Mesendoderm (in vitro differentiated cells): Measurements from ENCODE around the gene RBP5. TPM values are rescaled to one million over a fixed set of nuclear protein-coding genes. Genes with fewer than 3 reads are reported as not detected.

ENCODE experiments used
- DNase-seq: peaks from one replicate; pipeline ENCODE4 v3.0.0; 2013
- H2AK5ac ChIP-seq: 2 replicates; pipeline ENCODE4 v1.6.1; 2013; ENCODE audit warnings: low read length, inconsistent platforms
- H2BK120ac ChIP-seq: 2 replicates; pipeline ENCODE4 v1.6.1; 2013; ENCODE audit warnings: low read depth, mild to moderate bottlenecking, low read length, moderate library complexity, mixed read lengths
- H2BK15ac ChIP-seq: replicated peaks from 2 replicates; pipeline ENCODE4 v1.6.1; 2013; ENCODE audit warnings: low read depth, mild to moderate bottlenecking, moderate library complexity
- H2BK5ac ChIP-seq: 2 replicates; pipeline ENCODE4 v1.6.1; 2013; ENCODE audit warnings: low read length, inconsistent platforms
- H3K18ac ChIP-seq: 2 replicates; pipeline ENCODE4 v1.6.1; 2013; ENCODE audit warnings: mild to moderate bottlenecking, low read length, mixed read lengths
- H3K23ac ChIP-seq: one replicate; pipeline ENCODE4 v1.6.1; 2013; ENCODE audit warnings: low read length
- H3K27ac ChIP-seq: 2 replicates; pipeline ENCODE4 v1.5.1; 2013; ENCODE audit warnings: low read depth, mild to moderate bottlenecking, inconsistent platforms, low read length, moderate library complexity
- H3K27me3 ChIP-seq: 2 replicates; pipeline ENCODE4 v1.6.1; 2013; ENCODE audit warnings: low read length, control low read depth, mild to moderate bottlenecking, inconsistent platforms; ENCODE audit not compliant: insufficient read depth, poor library complexity
- H3K36me3 ChIP-seq: 2 replicates; pipeline ENCODE4 v1.6.1; 2013; ENCODE audit warnings: low read length, inconsistent platforms; ENCODE audit not compliant: control insufficient read depth, insufficient read depth
- H3K4ac ChIP-seq: one replicate; pipeline ENCODE4 v1.6.1; 2013; ENCODE audit warnings: low read depth, mild to moderate bottlenecking, low read length, moderate library complexity
- H3K4me1 ChIP-seq: 2 replicates; pipeline ENCODE4 v1.6.1; 2013; ENCODE audit warnings: low read depth, low read length, inconsistent platforms; ENCODE audit not compliant: control insufficient read depth
- H3K4me2 ChIP-seq: 2 replicates; pipeline ENCODE4 v1.6.1; 2013; ENCODE audit warnings: low read length
- H3K4me3 ChIP-seq: 2 replicates; pipeline ENCODE4 v1.5.1; 2013; ENCODE audit warnings: mild to moderate bottlenecking, low read length
- H3K56ac ChIP-seq: one replicate; pipeline ENCODE4 v1.6.1; 2013; ENCODE audit warnings: low read length
- H3K79me1 ChIP-seq: 2 replicates; pipeline ENCODE4 v1.6.1; 2013; ENCODE audit warnings: low read length, inconsistent platforms
- H3K79me2 ChIP-seq: 2 replicates; pipeline ENCODE4 v1.6.1; 2013; ENCODE audit warnings: mild to moderate bottlenecking, low read length; ENCODE audit not compliant: control insufficient read depth, insufficient read depth
- H3K9ac ChIP-seq: 2 replicates; pipeline ENCODE4 v1.6.1; 2013; ENCODE audit warnings: low read length, inconsistent platforms
- H4K5ac ChIP-seq: one replicate; pipeline ENCODE4 v1.6.1; 2013; ENCODE audit warnings: low read length
- H4K8ac ChIP-seq: one replicate; pipeline ENCODE4 v1.6.1; 2013; ENCODE audit warnings: low read depth, mild to moderate bottlenecking, control low read depth, low read length, moderate library complexity
- WGBS: extraction: QIAGEN DNeasy Blood & Tissue Kit; methylation state at CpG from one replicate; pipeline ENCODE4 v1.1.7; 2013; ENCODE audit warnings: low lambda C conversion rate, missing lambda C conversion rate; ENCODE audit not compliant: insufficient coverage; ENCODE audit errors: extremely low coverage; 5-methylcytosine and 5-hydroxymethylcytosine counted together
- polyA plus RNA-seq, 2 experiments: library from polyadenylated mRNA; stranded (reverse); fragments of 200-250 nt; gene quantifications; one replicate each; pipeline ENCODE4 v1.2.3, GENCODE V29; 2013

The RBP5 gene
- polyA plus RNA-seq (2013, experiment 1 of 2) = 8.6 TPM
- polyA plus RNA-seq (2013, experiment 2 of 2) = 7.7 TPM

GRCh38 chr12:7128681-7129286, at the start of gene RBP5:
RBP5 (minus strand) TSS chr12:7128889; CDS start chr12:7128775, 114 bp downstream.
- Histone ChIP-seq H3K9ac (peak within 1 kb of the TSS; percentile 67), H4K8ac (no peak within 1 kb of the TSS), H3K56ac (peak within 1 kb of the TSS; percentile 84), H2AK5ac (peak within 1 kb of the TSS; percentile 5), H3K4me1 (peaks cover 15% of the 10 kb centered on the region), H2BK15ac (no peak within 1 kb of the TSS), H3K27ac (no peak within 1 kb of the TSS), H3K36me3 (no peaks in the 10 kb centered on the region), H3K18ac (no peak within 1 kb of the TSS), H3K23ac (peak within 1 kb of the TSS; percentile 91), H3K4me3 (peak within 1 kb of the TSS; percentile 57), H3K27me3 (no peaks in the 10 kb centered on the region), H3K79me1 (no peaks in the 10 kb centered on the region), H4K5ac (no peak within 1 kb of the TSS), H3K4me2 (peak within 1 kb of the TSS; percentile 100), H2BK5ac (peak within 1 kb of the TSS; percentile 47), H3K4ac (peak within 1 kb of the TSS; percentile 28), H3K79me2 (no peaks in the 10 kb centered on the region), H2BK120ac (no peak within 1 kb of the TSS)
- WGBS = no CpG with 5 or more reads among the region's 7 CpGs
- peak; percentile 87 for DNase-seq

- Histone ChIP-seq H3K4me1 (no peaks in the 10 kb centered on the region), H3K79me1 (no peaks in the 10 kb centered on the region), H3K27ac (no peak overlapping the region), H2BK15ac (no peak overlapping the region), H3K4me2 (no peak overlapping the region), H3K27me3 (no peaks in the 10 kb centered on the region), H3K23ac (no peak overlapping the region), H3K36me3 (no peaks in the 10 kb centered on the region), H4K8ac (no peak overlapping the region), H3K56ac (no peak overlapping the region), H4K5ac (no peak overlapping the region), H2AK5ac (no peak overlapping the region), H2BK120ac (no peak overlapping the region), H3K4ac (no peak overlapping the region), H3K9ac (no peak overlapping the region), H3K18ac (no peak overlapping the region), H3K79me2 (no peaks in the 10 kb centered on the region), H3K4me3 (no peak overlapping the region), H2BK5ac (no peak overlapping the region)
- WGBS = no CpG with 5 or more reads among the region's 2 CpGs
- DNase-seq = no peak
Observed at GRCh38 chr12:7178481-7178880, 49.8 kb upstream of the RBP5 start.

GRCh38 chr12:7176595-7176994, 47.9 kb upstream of the RBP5 start:
- Histone ChIP-seq H3K18ac (no peak overlapping the region), H3K36me3 (no peaks in the 10 kb centered on the region), H3K27ac (no peak overlapping the region), H3K79me2 (no peaks in the 10 kb centered on the region), H4K5ac (no peak overlapping the region), H3K4me3 (no peak overlapping the region), H4K8ac (no peak overlapping the region), H3K4me1 (no peaks in the 10 kb centered on the region), H3K56ac (no peak overlapping the region), H3K79me1 (no peaks in the 10 kb centered on the region), H2BK120ac (no peak overlapping the region), H3K9ac (no peak overlapping the region), H3K23ac (no peak overlapping the region), H2AK5ac (no peak overlapping the region), H2BK5ac (no peak overlapping the region), H3K4me2 (no peak overlapping the region), H2BK15ac (no peak overlapping the region), H3K27me3 (no peaks in the 10 kb centered on the region), H3K4ac (no peak overlapping the region)
- DNase-seq = no peak
- WGBS = no CpG with 5 or more reads among the region's 2 CpGs

GRCh38 chr12:7175493-7175892, 46.8 kb upstream of the RBP5 start:
- DNase-seq = no peak
- Histone ChIP-seq H3K79me2 (no peaks in the 10 kb centered on the region), H3K56ac (no peak overlapping the region), H3K9ac (no peak overlapping the region), H3K4me3 (no peak overlapping the region), H2AK5ac (no peak overlapping the region), H2BK5ac (no peak overlapping the region), H3K23ac (no peak overlapping the region), H3K4me2 (no peak overlapping the region), H3K18ac (no peak overlapping the region), H2BK15ac (no peak overlapping the region), H4K8ac (no peak overlapping the region), H3K27me3 (no peaks in the 10 kb centered on the region), H3K27ac (no peak overlapping the region), H3K36me3 (no peaks in the 10 kb centered on the region), H4K5ac (no peak overlapping the region), H3K4ac (no peak overlapping the region), H3K79me1 (no peaks in the 10 kb centered on the region), H3K4me1 (no peaks in the 10 kb centered on the region), H2BK120ac (no peak overlapping the region)

GRCh38 chr12:7171854-7172253, 43.2 kb upstream of the RBP5 start:
- no peaks in the 10 kb centered on the region for H3K36me3 ChIP-seq
- no peak overlapping the region for H3K4me2 ChIP-seq
- no peak overlapping the region for H3K27ac ChIP-seq
- no peak overlapping the region for H2BK15ac ChIP-seq
- H3K4ac ChIP-seq = no peak overlapping the region
- peak; percentile 19 for DNase-seq
- no peaks in the 10 kb centered on the region for H3K79me1 ChIP-seq
- H4K5ac ChIP-seq = no peak overlapping the region
- no peak overlapping the region for H2BK5ac ChIP-seq
- H4K8ac ChIP-seq = no peak overlapping the region
- no peak overlapping the region for H3K4me3 ChIP-seq
- WGBS = 100% methylated on average over 1 of the region's 1 CpG
- H3K23ac ChIP-seq = no peak overlapping the region
- no peak overlapping the region for H3K9ac ChIP-seq
- no peak overlapping the region for H3K18ac ChIP-seq
- H3K56ac ChIP-seq = no peak overlapping the region
- H3K27me3 ChIP-seq = no peaks in the 10 kb centered on the region
- H3K79me2 ChIP-seq = no peaks in the 10 kb centered on the region
- no peak overlapping the region for H2AK5ac ChIP-seq
- no peak overlapping the region for H2BK120ac ChIP-seq
- H3K4me1 ChIP-seq = no peaks in the 10 kb centered on the region

GRCh38 chr12:7169951-7170350, 41.3 kb upstream of the RBP5 start:
- H2BK15ac ChIP-seq = no peak overlapping the region
- H3K79me1 ChIP-seq = no peaks in the 10 kb centered on the region
- H3K4me2 ChIP-seq = no peak overlapping the region
- H4K8ac ChIP-seq = no peak overlapping the region
- no peak overlapping the region for H3K9ac ChIP-seq
- no peak overlapping the region for H2BK5ac ChIP-seq
- H3K18ac ChIP-seq = no peak overlapping the region
- H3K23ac ChIP-seq = no peak overlapping the region
- DNase-seq = no peak
- H3K27me3 ChIP-seq = no peaks in the 10 kb centered on the region
- H2BK120ac ChIP-seq = no peak overlapping the region
- no peaks in the 10 kb centered on the region for H3K36me3 ChIP-seq
- no peak overlapping the region for H3K27ac ChIP-seq
- no peak overlapping the region for H3K4me3 ChIP-seq
- no peak overlapping the region for H4K5ac ChIP-seq
- H3K56ac ChIP-seq = no peak overlapping the region
- H3K4me1 ChIP-seq = no peaks in the 10 kb centered on the region
- no peak overlapping the region for H3K4ac ChIP-seq
- no peak overlapping the region for H2AK5ac ChIP-seq
- no peaks in the 10 kb centered on the region for H3K79me2 ChIP-seq
